HUES48 (cell line): ENCODE results near the gene FZD7.

Experiments used
- H3K27ac ChIP-seq: one replicate; pipeline ENCODE4 v1.7.0; 2013; ENCODE audit warnings: low read depth, low read length, inconsistent platforms
- H3K27me3 ChIP-seq: 2 replicates; pipeline ENCODE4 v1.6.1; 2013; ENCODE audit warnings: mild to moderate bottlenecking, low read length; ENCODE audit not compliant: control insufficient read depth, insufficient read depth
- H3K36me3 ChIP-seq: 2 replicates; pipeline ENCODE4 v1.6.1; 2013; ENCODE audit warnings: low read length; ENCODE audit not compliant: control insufficient read depth, insufficient read depth
- H3K4me1 ChIP-seq: 2 replicates; pipeline ENCODE4 v1.6.1; 2013; ENCODE audit warnings: mild to moderate bottlenecking, low read length; ENCODE audit not compliant: control insufficient read depth, insufficient read depth
- H3K4me3 ChIP-seq: 2 replicates; pipeline ENCODE4 v1.5.1; 2013; ENCODE audit warnings: mild to moderate bottlenecking, low read depth, low read length
- H3K9ac ChIP-seq: 2 replicates; pipeline ENCODE4 v1.6.1; 2013; ENCODE audit warnings: mild to moderate bottlenecking, low read depth, low read length, moderate library complexity
- H3K9me3 ChIP-seq: 2 replicates; pipeline ENCODE4 v1.6.1; 2013; ENCODE audit warnings: low read length; ENCODE audit not compliant: control insufficient read depth, insufficient read depth

FZD7 gene

DNA sequence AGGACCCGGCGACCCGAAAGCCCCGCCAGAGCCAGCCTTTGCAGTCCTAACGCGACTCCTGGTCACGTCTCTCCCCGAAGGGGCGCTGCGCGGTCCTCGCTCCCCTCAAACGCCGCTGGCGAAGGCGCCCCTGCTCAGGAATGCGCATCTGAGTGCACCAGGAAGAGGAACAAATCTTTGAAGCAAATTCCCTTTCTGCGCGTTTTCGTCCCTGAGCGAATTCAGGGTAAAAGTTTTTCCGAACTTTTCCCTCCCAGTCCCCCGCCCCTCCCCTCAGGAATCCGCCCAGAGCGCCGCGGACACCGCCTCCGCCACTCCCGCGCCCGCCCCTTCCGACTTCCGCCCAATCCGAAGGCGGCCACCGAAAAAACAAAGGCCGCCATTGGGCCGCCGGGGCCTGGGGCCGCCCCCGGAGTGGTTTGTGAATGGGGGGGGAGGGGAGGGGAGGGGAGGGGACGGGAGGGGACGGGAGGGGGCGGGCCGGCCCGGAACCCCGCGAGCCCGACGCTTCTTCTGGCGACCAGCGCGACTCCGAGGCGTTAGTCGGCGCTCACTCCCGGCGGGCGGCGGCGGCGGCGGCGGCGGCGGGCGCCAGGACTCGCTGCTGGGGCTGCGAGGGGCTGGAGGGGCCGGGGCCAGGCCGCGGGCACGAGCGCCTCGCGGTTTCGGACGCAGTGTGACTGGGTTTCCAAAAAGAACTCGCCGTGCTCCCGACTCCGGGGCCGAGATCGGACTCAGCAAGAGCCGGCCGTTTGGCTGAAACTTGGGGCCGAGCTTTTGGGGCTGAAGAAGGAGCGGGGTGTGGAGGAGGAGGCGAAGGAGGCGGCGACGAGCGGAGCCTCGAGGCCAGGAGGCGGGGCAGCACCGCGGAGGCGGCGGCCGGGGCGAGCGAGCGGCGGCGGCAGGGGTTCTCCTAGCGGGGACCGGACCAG, at the start of gene FZD7:
FZD7 (plus strand) TSS at position 539 of the 932 bp plus-strand sequence. CDS start 793 bp downstream, outside the sequence.
- Histone ChIP-seq H3K27me3 (no peaks in the 10 kb centered on the region), H3K36me3 (peaks cover 40% of the 10 kb centered on the region), H3K9me3 (no peaks in the 10 kb centered on the region), H3K4me3 (peak within 1 kb of the TSS; percentile 93), H3K9ac (peak within 1 kb of the TSS; percentile 97), H3K27ac (peak within 1 kb of the TSS; percentile 99), H3K4me1 (peaks cover 27% of the 10 kb centered on the region)

DNA sequence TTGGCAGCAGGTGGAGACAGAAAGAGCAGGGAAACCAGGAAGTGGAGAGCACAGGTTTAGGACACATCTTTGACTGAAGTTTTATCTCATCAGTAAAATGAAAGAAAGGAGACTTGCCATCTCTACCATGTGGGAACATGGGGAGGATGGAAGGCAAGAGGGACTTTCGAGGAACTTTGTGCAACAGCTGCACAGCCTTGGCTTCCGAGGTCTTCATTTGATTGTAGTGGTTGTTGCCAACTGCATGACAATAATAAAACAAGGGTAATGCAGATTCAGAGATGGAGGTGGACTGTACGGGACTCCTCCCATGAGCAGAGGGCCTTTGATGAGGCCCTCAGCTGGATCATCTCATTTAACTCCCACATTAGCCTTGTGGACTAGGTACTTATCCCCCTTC, 49.3 kb upstream of the FZD7 start:
- Histone ChIP-seq H3K9me3 (no peaks in the 10 kb centered on the region), H3K9ac (no peak overlapping the region), H3K4me3 (no peak overlapping the region), H3K36me3 (peaks cover 18% of the 10 kb centered on the region; the same call in 1 of the 2 replicates), H3K27me3 (no peaks in the 10 kb centered on the region), H3K27ac (no peak overlapping the region), H3K4me1 (peaks cover 12% of the 10 kb centered on the region)

DNA sequence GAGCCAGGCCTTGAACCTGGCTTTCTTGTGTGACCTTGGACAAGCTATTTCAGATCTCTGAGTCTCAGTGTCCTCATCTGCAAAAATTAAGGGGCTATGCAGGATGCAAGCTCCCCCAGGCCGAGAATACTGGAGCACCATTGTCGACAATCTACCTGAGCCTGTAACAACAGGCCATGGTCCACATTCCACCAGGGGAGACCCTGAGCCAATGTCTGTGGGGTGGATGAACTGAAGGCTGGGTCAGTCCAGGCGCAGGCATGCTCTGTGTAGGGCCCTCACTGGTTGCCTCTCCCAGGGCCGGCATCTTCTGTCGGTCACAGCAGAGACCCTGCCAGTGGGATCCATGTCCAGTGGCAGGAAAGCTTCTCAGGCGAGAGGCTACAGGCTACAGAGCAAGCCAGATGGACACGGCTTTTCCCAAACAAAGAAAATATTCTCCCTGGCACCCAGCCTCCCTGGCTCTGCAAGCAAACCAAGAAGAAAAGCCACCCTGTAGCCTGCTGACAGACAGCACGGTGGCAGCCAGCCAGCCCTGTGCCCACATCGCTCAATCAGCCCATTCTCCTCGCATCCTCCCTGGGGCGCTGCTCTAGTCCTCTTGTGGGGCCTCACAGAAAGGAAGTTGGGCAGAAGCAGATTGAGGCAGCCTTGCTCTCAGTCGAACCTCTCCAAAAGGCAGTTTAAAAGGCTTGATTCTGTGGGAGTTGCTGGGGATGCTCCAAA, 48.7 kb upstream of the FZD7 start:
- Histone ChIP-seq H3K4me3 (no peak overlapping the region), H3K36me3 (peaks cover 18% of the 10 kb centered on the region; the same call in 1 of the 2 replicates), H3K9me3 (no peaks in the 10 kb centered on the region), H3K27me3 (no peaks in the 10 kb centered on the region), H3K9ac (no peak overlapping the region), H3K4me1 (peaks cover 12% of the 10 kb centered on the region), H3K27ac (no peak overlapping the region)

DNA sequence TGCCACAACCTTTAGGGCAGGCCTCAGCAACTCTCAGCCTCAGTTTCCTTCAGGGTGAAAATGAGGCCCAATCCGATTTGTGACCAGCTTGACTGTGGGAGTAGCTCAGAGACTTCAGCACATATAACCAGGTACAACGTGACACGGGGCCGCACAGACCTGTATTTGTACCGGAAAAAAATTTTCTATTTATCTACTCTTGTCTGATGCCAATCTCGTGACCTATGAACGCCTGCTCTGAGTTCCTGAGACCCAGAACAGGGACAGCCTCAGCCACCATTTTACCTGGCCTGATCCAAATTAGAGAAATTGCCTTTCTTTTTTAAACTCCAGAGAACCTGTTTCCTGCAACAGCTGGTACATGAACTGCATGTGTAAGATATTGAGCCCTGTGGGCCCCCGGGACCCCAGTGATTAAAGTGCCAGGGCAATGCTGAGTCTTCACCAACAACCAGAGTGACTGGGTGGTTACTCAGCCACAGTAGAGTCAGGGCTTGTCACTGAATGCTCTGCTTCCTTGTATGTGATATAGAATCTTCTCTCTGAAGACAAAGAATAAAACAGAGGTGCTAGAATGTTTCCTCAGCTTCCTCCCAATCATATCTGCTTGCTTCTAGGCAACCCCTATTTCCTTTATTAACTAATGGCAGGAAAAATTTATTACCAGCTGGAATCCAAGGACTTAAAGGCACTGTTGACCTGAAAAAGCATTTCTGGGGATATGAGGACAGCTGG, 47.8 kb upstream of the FZD7 start:
- H3K9me3 ChIP-seq, result no peaks in the 10 kb centered on the region
- H3K4me3 ChIP-seq, result no peak overlapping the region
- no peak overlapping the region for H3K27ac ChIP-seq
- H3K4me1 ChIP-seq, result peaks cover 12% of the 10 kb centered on the region
- no peak overlapping the region for H3K9ac ChIP-seq
- H3K36me3 ChIP-seq, result peaks cover 9% of the 10 kb centered on the region; the same call in 1 of the 2 replicates
- H3K27me3 ChIP-seq, result no peaks in the 10 kb centered on the region

DNA sequence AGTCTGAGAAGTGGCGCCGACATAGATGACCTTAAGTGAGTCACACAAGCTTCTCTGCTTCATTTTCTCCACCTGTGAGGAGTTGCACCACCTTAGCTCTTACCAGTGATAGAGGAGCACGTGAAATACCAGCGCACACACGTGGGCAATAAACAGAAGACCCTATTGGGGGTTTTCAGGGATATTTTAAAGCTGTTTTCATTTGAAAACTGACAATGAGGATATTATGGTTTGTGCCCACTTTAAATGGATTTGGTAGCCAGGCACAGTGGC, 47.3 kb upstream of the FZD7 start:
- no peaks in the 10 kb centered on the region for H3K27me3 ChIP-seq
- H3K27ac ChIP-seq, result no peak overlapping the region
- no peaks in the 10 kb centered on the region for H3K9me3 ChIP-seq
- peaks cover 12% of the 10 kb centered on the region for H3K4me1 ChIP-seq
- no peak overlapping the region for H3K9ac ChIP-seq
- H3K4me3 ChIP-seq, result no peak overlapping the region
- peaks cover 7% of the 10 kb centered on the region; the same call in 1 of the 2 replicates for H3K36me3 ChIP-seq

DNA sequence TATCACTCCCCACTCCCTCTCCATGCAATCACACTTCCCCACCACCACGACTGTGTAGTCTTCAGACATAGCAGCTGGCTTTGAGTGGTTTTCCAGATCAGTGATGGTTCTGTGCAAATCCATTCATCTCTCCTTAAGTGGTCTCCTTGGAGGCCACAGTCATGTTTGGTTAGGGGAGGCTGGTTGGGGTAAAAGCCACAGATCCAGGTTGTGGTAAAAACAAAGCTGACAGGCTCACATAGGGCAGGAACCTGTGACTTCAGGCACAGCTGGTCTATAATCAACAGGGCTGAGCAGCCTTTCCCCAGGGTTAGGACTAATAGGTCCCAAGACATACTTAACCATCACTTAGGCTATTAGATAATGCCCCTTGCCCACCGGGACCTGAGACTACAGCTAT, 46.2 kb upstream of the FZD7 start:
- no peak overlapping the region for H3K27ac ChIP-seq
- no peaks in the 10 kb centered on the region for H3K27me3 ChIP-seq
- peaks cover 12% of the 10 kb centered on the region for H3K4me1 ChIP-seq
- H3K9me3 ChIP-seq, result no peaks in the 10 kb centered on the region
- H3K4me3 ChIP-seq, result no peak overlapping the region
- H3K9ac ChIP-seq, result no peak overlapping the region
- no peaks in the 10 kb centered on the region for H3K36me3 ChIP-seq

DNA sequence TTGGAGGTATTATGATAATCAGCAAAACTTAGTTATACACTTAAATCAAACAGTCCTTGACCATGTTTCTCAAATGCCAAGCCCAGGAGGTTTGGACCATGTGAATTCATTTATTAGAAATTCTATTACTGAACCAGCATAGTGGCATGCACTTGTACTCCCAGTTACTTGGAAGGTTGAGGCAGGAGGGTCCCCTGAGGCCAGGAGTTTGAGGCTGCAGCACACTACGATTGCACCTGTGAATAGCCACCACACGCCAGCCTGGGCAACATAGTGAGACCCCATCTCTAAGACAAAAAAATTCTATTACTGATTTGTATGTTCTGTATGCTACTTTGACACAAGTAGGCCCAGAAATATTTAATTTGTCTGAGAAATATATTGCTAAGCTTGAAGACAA, 43.6 kb upstream of the FZD7 start:
- H3K27me3 ChIP-seq, result no peaks in the 10 kb centered on the region
- no peaks in the 10 kb centered on the region for H3K9me3 ChIP-seq
- no peak overlapping the region for H3K9ac ChIP-seq
- no peaks in the 10 kb centered on the region for H3K36me3 ChIP-seq
- no peak overlapping the region for H3K27ac ChIP-seq
- H3K4me3 ChIP-seq, result no peak overlapping the region
- peaks cover 16% of the 10 kb centered on the region for H3K4me1 ChIP-seq

DNA sequence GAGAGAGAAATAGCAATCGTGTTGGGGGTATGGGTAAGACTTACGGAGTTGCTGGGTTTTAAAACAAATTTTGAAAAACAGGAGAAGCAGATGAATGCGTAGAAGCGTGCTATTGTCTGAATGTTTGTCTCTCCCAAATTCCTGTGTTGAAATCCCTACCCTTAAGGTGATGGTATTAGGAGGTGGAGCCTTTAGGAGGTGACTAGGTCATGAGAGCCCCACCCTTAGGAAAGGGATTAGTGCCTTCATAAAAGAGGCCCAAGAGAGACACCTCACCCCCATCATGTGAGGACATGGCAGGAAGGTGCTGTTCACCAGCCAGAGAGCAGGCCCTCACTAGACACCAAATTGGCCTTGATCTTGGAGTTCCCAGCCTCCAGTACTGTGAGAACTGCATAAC, 40.7 kb upstream of the FZD7 start:
- Histone ChIP-seq H3K36me3 (no peaks in the 10 kb centered on the region), H3K9me3 (no peaks in the 10 kb centered on the region), H3K27ac (no peak overlapping the region), H3K4me1 (peaks cover 39% of the 10 kb centered on the region), H3K27me3 (no peaks in the 10 kb centered on the region), H3K9ac (no peak overlapping the region), H3K4me3 (no peak overlapping the region)

DNA sequence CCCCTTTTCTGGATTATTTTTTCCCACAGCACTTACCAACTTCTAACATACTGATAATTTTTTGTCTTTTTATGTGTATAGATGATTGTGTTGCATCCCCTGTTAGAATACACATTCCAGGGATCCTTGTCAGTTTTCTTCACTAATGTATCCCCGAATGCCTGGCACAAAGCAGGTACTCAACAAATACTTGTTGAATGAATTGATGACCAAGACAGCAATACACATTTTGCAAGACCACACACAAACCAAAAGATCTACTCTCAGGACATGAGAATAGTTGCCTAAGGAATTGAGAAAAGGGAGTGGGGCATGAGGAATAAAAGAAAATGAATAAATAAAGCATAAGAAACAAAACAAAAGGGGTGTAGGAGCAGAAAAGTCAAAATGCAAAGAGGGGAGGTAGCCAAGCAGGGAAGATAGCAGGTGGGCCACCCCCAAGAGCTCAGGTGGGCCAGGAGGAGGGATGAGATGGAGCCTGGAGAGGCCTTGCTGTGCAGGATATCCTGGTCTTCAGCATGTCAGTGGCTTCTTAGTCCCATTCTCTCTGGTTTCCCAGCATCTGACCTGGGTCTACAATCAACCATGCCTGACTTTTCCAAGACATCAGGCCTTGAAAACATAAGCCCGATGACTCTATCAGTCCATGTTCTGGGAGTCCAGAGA, 38.5 kb upstream of the FZD7 start:
- no peaks in the 10 kb centered on the region for H3K9me3 ChIP-seq
- no peaks in the 10 kb centered on the region for H3K36me3 ChIP-seq
- peaks cover 39% of the 10 kb centered on the region for H3K4me1 ChIP-seq
- no peaks in the 10 kb centered on the region for H3K27me3 ChIP-seq
- H3K4me3 ChIP-seq, result peak overlapping the region; percentile 30; the same call in 1 of the 2 replicates
- peak overlapping the region; percentile 88 for H3K27ac ChIP-seq
- H3K9ac ChIP-seq, result peak overlapping the region; percentile 42; the same call in 1 of the 2 replicates

DNA sequence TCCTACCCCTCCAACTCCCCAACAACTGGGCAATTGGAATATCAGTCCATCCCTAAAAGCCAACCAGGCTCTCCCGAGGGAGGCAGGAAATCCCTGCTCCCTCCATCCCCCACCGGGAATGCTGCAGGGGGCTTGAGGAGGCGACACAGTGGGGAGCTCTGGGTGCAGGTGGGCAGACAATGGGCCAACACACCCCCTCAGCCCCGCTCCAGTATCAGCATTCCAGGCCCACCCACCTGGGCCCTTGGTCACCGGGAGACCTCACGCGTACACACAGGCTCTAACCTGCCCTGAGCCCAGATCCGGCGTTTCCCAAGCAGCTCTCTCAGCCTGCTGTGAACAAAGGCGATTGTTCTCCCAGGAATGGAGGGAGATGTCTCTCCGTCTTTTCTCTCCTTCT, 37.6 kb upstream of the FZD7 start:
- peak overlapping the region; percentile 88 for H3K27ac ChIP-seq
- no peaks in the 10 kb centered on the region for H3K36me3 ChIP-seq

More for the DNA sequence above, 37.6 kb upstream of the FZD7 start:
- Histone ChIP-seq H3K4me1 (peaks cover 39% of the 10 kb centered on the region), H3K4me3 (peak overlapping the region; percentile 22; the same call in 1 of the 2 replicates), H3K27me3 (no peaks in the 10 kb centered on the region), H3K9ac (peak overlapping the region; percentile 42; the same call in 1 of the 2 replicates), H3K9me3 (no peaks in the 10 kb centered on the region)
